ENCODE data around the gene MOGAT1.

The MOGAT1 gene

DNA sequence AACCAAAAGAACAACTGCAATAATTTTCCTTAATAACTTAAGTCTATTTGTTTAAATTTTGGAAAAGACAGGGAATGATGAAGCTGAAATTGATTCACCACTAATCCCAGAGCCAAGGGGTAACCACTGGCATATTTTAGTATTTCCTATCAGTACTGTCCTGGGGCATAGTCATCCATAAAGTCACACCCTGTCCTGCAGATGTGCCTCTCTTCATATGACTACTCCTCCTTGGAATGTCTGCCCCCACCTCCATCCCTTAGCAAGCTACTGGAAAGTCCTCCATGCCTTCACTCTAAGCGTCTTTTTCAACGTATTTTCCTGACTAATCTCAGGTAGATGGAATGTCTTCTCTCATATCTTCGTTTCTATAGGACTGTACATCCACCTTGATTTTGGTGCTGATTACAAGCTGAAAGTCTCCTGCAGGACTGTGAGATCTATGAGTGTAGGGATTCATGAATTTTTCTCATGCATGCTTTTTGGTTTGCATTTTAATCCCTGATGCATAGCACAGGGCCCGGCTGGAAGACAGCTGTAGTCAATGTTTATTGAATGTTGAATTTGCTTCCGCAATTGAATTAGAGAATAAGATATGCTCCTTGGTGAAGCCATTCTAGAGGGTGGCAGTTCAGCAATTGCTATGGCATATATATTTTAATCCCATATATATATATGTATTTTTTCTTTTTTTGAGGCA is 85.6 kb downstream of the MOGAT1 start:
- TF ChIP-seq, protein P1, sequence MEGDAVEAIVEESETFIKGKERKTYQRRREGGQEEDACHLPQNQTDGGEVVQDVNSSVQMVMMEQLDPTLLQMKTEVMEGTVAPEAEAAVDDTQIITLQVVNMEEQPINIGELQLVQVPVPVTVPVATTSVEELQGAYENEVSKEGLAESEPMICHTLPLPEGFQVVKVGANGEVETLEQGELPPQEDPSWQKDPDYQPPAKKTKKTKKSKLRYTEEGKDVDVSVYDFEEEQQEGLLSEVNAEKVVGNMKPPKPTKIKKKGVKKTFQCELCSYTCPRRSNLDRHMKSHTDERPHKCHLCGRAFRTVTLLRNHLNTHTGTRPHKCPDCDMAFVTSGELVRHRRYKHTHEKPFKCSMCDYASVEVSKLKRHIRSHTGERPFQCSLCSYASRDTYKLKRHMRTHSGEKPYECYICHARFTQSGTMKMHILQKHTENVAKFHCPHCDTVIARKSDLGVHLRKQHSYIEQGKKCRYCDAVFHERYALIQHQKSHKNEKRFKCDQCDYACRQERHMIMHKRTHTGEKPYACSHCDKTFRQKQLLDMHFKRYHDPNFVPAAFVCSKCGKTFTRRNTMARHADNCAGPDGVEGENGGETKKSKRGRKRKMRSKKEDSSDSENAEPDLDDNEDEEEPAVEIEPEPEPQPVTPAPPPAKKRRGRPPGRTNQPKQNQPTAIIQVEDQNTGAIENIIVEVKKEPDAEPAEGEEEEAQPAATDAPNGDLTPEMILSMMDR (conservative IDR thresholded peaks at IDR 0.05; ENCODE audit: low read depth, low read length): no peak
- DNase-seq (ENCODE audit: low read depth): peak; percentile 48
- H3K4me3 ChIP-seq (ENCODE audit: low read depth, low read length): no peak overlapping the region

Data from choroid plexus epithelial cell (primary cell).